ENCODE measurements around the gene CRYBG1. TPM values are rescaled to one million over a fixed set of nuclear protein-coding genes. Genes with fewer than 3 reads are reported as not detected.

The CRYBG1 gene
- total RNA-seq, 1 experiment from 2014 or later = 10.1 TPM

DNA sequence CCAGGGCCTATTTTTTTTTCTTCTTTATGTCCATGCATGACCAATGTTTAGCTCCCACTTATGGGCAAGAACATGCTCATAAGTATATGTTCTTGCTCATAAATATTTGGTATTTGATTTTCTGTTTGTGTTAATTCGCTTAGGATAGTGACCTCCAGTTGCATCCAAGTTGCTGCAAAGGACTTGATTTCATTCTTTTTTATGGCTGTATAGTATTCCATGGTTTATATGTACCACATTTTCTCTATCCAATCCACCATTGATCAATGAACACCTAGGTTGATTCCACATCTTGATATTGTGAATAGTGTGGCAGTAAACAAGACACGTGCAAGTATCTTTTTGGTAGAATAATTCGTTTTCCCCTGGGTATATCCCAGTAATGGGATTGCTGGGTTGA lies 190.6 kb downstream of the CRYBG1 start:
- no peak overlapping the region for H3K27ac Mint-ChIP-seq
- no peaks in the 10 kb centered on the region for H3K27me3 Mint-ChIP-seq (ENCODE audit: low read depth)
- TF ChIP-seq ZNF396 (CRISPR knock-in tag; IDR thresholded peaks at IDR 0.05; ENCODE audit: borderline replicate concordance) (no peak), GTF2I (CRISPR knock-in tag; conservative IDR thresholded peaks at IDR 0.05) (no peak), EMX1 (CRISPR knock-in tag; IDR thresholded peaks at IDR 0.05) (no peak), SP1 (CRISPR knock-in tag; conservative IDR thresholded peaks at IDR 0.05) (no peak), NFATC4 (CRISPR knock-in tag; IDR thresholded peaks at IDR 0.05) (no peak), TEAD1 (CRISPR knock-in tag; IDR thresholded peaks at IDR 0.05) (no peak), JUN (CRISPR knock-in tag; IDR thresholded peaks at IDR 0.05) (no peak), ZNF232 (CRISPR knock-in tag; IDR thresholded peaks at IDR 0.05) (no peak), IRF2 (CRISPR knock-in tag; IDR thresholded peaks at IDR 0.05; ENCODE audit: borderline replicate concordance, low read depth) (no peak), MYBL2 (CRISPR knock-in tag; IDR thresholded peaks at IDR 0.05) (no peak)
- TF ChIP-seq, protein P1, sequence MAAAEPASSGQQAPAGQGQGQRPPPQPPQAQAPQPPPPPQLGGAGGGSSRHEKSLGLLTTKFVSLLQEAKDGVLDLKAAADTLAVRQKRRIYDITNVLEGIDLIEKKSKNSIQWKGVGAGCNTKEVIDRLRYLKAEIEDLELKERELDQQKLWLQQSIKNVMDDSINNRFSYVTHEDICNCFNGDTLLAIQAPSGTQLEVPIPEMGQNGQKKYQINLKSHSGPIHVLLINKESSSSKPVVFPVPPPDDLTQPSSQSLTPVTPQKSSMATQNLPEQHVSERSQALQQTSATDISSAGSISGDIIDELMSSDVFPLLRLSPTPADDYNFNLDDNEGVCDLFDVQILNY (CRISPR knock-in tag; IDR thresholded peaks at IDR 0.05) = no peak
- TF ChIP-seq, protein P2, sequence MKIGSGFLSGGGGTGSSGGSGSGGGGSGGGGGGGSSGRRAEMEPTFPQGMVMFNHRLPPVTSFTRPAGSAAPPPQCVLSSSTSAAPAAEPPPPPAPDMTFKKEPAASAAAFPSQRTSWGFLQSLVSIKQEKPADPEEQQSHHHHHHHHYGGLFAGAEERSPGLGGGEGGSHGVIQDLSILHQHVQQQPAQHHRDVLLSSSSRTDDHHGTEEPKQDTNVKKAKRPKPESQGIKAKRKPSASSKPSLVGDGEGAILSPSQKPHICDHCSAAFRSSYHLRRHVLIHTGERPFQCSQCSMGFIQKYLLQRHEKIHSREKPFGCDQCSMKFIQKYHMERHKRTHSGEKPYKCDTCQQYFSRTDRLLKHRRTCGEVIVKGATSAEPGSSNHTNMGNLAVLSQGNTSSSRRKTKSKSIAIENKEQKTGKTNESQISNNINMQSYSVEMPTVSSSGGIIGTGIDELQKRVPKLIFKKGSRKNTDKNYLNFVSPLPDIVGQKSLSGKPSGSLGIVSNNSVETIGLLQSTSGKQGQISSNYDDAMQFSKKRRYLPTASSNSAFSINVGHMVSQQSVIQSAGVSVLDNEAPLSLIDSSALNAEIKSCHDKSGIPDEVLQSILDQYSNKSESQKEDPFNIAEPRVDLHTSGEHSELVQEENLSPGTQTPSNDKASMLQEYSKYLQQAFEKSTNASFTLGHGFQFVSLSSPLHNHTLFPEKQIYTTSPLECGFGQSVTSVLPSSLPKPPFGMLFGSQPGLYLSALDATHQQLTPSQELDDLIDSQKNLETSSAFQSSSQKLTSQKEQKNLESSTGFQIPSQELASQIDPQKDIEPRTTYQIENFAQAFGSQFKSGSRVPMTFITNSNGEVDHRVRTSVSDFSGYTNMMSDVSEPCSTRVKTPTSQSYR (CRISPR knock-in tag; IDR thresholded peaks at IDR 0.05) = no peak
- TF ChIP-seq, protein P3, sequence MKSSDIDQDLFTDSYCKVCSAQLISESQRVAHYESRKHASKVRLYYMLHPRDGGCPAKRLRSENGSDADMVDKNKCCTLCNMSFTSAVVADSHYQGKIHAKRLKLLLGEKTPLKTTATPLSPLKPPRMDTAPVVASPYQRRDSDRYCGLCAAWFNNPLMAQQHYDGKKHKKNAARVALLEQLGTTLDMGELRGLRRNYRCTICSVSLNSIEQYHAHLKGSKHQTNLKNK (CRISPR knock-in tag; IDR thresholded peaks at IDR 0.05) = no peak
- TF ChIP-seq, protein P4, sequence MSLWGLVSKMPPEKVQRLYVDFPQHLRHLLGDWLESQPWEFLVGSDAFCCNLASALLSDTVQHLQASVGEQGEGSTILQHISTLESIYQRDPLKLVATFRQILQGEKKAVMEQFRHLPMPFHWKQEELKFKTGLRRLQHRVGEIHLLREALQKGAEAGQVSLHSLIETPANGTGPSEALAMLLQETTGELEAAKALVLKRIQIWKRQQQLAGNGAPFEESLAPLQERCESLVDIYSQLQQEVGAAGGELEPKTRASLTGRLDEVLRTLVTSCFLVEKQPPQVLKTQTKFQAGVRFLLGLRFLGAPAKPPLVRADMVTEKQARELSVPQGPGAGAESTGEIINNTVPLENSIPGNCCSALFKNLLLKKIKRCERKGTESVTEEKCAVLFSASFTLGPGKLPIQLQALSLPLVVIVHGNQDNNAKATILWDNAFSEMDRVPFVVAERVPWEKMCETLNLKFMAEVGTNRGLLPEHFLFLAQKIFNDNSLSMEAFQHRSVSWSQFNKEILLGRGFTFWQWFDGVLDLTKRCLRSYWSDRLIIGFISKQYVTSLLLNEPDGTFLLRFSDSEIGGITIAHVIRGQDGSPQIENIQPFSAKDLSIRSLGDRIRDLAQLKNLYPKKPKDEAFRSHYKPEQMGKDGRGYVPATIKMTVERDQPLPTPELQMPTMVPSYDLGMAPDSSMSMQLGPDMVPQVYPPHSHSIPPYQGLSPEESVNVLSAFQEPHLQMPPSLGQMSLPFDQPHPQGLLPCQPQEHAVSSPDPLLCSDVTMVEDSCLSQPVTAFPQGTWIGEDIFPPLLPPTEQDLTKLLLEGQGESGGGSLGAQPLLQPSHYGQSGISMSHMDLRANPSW (CRISPR knock-in tag; conservative IDR thresholded peaks at IDR 0.05; ENCODE audit: low read depth) = no peak
- H3K4me1 Mint-ChIP-seq = peaks cover 19% of the 10 kb centered on the region
- H3K9me3 Mint-ChIP-seq = peaks cover 10% of the 10 kb centered on the region
- ChIA-PET POLR2A (no interaction called here), CTCF (no interaction called here)
- no peak overlapping the region for H3K4me3 Mint-ChIP-seq
- no peak for DNase-seq (ENCODE audit: low spot score)
- peaks cover 10% of the 10 kb centered on the region for H3K36me3 Mint-ChIP-seq
- ATAC-seq = no peak

DNA sequence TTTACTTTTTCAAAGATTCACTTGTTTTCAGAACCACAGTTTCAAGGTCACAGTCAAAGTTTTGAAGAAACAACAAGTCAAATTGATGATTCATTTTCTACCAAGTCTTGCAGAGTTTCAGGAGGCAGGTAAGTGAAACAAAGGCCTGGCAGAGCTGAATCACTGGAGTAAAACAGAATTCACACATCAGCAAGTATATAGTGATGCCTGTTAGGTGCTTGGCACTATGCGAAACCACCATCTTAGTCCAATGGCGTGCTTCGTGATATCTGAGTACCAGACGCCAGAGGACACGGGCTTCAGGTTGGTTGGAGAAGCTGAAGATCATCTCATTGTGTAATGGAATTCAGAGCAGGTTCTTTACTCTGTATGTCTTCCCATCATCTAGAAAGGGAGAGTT lies 192.9 kb downstream of the CRYBG1 start:
- ChIA-PET POLR2A (no interaction called here), CTCF (interaction anchor here (1.5 to 1.6 kb wide), 2 partner anchors 13 to 193 kb away, joined by 6 to 8 read pairs; partner anchors contain the start of gene CRYBG1)
- DNase-seq (ENCODE audit: low spot score) (no peak), ATAC-seq (no peak)
- peaks cover 10% of the 10 kb centered on the region for H3K9me3 Mint-ChIP-seq
- no peak overlapping the region for H3K27ac Mint-ChIP-seq
- H3K27me3 Mint-ChIP-seq (ENCODE audit: low read depth) = no peaks in the 10 kb centered on the region
- H3K36me3 Mint-ChIP-seq = peaks cover 10% of the 10 kb centered on the region
- no peak overlapping the region for H3K4me3 Mint-ChIP-seq
- H3K4me1 Mint-ChIP-seq = peaks cover 7% of the 10 kb centered on the region; the same call in 1 of the 2 replicates
- TF ChIP-seq, protein P5, sequence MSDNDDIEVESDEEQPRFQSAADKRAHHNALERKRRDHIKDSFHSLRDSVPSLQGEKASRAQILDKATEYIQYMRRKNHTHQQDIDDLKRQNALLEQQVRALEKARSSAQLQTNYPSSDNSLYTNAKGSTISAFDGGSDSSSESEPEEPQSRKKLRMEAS (CRISPR knock-in tag; IDR thresholded peaks at IDR 0.05) = no peak
- TF ChIP-seq, protein P6, sequence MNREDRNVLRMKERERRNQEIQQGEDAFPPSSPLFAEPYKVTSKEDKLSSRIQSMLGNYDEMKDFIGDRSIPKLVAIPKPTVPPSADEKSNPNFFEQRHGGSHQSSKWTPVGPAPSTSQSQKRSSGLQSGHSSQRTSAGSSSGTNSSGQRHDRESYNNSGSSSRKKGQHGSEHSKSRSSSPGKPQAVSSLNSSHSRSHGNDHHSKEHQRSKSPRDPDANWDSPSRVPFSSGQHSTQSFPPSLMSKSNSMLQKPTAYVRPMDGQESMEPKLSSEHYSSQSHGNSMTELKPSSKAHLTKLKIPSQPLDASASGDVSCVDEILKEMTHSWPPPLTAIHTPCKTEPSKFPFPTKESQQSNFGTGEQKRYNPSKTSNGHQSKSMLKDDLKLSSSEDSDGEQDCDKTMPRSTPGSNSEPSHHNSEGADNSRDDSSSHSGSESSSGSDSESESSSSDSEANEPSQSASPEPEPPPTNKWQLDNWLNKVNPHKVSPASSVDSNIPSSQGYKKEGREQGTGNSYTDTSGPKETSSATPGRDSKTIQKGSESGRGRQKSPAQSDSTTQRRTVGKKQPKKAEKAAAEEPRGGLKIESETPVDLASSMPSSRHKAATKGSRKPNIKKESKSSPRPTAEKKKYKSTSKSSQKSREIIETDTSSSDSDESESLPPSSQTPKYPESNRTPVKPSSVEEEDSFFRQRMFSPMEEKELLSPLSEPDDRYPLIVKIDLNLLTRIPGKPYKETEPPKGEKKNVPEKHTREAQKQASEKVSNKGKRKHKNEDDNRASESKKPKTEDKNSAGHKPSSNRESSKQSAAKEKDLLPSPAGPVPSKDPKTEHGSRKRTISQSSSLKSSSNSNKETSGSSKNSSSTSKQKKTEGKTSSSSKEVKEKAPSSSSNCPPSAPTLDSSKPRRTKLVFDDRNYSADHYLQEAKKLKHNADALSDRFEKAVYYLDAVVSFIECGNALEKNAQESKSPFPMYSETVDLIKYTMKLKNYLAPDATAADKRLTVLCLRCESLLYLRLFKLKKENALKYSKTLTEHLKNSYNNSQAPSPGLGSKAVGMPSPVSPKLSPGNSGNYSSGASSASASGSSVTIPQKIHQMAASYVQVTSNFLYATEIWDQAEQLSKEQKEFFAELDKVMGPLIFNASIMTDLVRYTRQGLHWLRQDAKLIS (CRISPR knock-in tag; IDR thresholded peaks at IDR 0.05; ENCODE audit: borderline replicate concordance) = no peak
- TF ChIP-seq ZNF121 (CRISPR knock-in tag; IDR thresholded peaks at IDR 0.05) (no peak), MYBL2 (CRISPR knock-in tag; IDR thresholded peaks at IDR 0.05) (no peak), ELF4 (CRISPR knock-in tag; IDR thresholded peaks at IDR 0.05; ENCODE audit: low read depth) (no peak), NFATC4 (CRISPR knock-in tag; IDR thresholded peaks at IDR 0.05) (no peak), NFE2L1 (CRISPR knock-in tag; IDR thresholded peaks at IDR 0.05) (no peak), NR2C2 (CRISPR knock-in tag; IDR thresholded peaks at IDR 0.05) (no peak), GRHL2 (CRISPR knock-in tag; IDR thresholded peaks at IDR 0.05; ENCODE audit: insufficient replicate concordance, severe bottlenecking) (no peak), ZBTB21 (CRISPR knock-in tag; IDR thresholded peaks at IDR 0.05; ENCODE audit: borderline replicate concordance) (no peak)
- TF ChIP-seq, protein P4 (CRISPR knock-in tag; conservative IDR thresholded peaks at IDR 0.05; ENCODE audit: low read depth) = no peak

Measured in WTC11 (cell line).